ENCODE measurements around the gene SHC2.

GRCh38 chr19:419721-420515, 40.9 kb downstream of the SHC2 start:
- TF ChIP-seq MAX (IDR thresholded peaks at IDR 0.05; ENCODE audit: low read depth) (no peak), EP300 (IDR thresholded peaks at IDR 0.05; ENCODE audit: borderline replicate concordance in 1 of 2, low read depth in 1 of 2, low read length in 1 of 2) (no peak), POLR2AphosphoS5 (IDR thresholded peaks at IDR 0.05; ENCODE audit: low read depth, low read length) (no peak), GATA2 (CRISPR knock-in tag; IDR thresholded peaks at IDR 0.05) (no peak), CHD2 (IDR thresholded peaks at IDR 0.05; ENCODE audit: low read length, partially characterized antibody) (no peak), MXI1 (IDR thresholded peaks at IDR 0.05; ENCODE audit: low read depth, low read length) (no peak)
- TF ChIP-seq, protein P1, sequence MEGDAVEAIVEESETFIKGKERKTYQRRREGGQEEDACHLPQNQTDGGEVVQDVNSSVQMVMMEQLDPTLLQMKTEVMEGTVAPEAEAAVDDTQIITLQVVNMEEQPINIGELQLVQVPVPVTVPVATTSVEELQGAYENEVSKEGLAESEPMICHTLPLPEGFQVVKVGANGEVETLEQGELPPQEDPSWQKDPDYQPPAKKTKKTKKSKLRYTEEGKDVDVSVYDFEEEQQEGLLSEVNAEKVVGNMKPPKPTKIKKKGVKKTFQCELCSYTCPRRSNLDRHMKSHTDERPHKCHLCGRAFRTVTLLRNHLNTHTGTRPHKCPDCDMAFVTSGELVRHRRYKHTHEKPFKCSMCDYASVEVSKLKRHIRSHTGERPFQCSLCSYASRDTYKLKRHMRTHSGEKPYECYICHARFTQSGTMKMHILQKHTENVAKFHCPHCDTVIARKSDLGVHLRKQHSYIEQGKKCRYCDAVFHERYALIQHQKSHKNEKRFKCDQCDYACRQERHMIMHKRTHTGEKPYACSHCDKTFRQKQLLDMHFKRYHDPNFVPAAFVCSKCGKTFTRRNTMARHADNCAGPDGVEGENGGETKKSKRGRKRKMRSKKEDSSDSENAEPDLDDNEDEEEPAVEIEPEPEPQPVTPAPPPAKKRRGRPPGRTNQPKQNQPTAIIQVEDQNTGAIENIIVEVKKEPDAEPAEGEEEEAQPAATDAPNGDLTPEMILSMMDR (IDR thresholded peaks at IDR 0.05) = no peak
- TF ChIP-seq, protein P2, sequence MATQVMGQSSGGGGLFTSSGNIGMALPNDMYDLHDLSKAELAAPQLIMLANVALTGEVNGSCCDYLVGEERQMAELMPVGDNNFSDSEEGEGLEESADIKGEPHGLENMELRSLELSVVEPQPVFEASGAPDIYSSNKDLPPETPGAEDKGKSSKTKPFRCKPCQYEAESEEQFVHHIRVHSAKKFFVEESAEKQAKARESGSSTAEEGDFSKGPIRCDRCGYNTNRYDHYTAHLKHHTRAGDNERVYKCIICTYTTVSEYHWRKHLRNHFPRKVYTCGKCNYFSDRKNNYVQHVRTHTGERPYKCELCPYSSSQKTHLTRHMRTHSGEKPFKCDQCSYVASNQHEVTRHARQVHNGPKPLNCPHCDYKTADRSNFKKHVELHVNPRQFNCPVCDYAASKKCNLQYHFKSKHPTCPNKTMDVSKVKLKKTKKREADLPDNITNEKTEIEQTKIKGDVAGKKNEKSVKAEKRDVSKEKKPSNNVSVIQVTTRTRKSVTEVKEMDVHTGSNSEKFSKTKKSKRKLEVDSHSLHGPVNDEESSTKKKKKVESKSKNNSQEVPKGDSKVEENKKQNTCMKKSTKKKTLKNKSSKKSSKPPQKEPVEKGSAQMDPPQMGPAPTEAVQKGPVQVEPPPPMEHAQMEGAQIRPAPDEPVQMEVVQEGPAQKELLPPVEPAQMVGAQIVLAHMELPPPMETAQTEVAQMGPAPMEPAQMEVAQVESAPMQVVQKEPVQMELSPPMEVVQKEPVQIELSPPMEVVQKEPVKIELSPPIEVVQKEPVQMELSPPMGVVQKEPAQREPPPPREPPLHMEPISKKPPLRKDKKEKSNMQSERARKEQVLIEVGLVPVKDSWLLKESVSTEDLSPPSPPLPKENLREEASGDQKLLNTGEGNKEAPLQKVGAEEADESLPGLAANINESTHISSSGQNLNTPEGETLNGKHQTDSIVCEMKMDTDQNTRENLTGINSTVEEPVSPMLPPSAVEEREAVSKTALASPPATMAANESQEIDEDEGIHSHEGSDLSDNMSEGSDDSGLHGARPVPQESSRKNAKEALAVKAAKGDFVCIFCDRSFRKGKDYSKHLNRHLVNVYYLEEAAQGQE (IDR thresholded peaks at IDR 0.05; ENCODE audit: low read depth, low read length) = no peak
- TF ChIP-seq, protein P3, sequence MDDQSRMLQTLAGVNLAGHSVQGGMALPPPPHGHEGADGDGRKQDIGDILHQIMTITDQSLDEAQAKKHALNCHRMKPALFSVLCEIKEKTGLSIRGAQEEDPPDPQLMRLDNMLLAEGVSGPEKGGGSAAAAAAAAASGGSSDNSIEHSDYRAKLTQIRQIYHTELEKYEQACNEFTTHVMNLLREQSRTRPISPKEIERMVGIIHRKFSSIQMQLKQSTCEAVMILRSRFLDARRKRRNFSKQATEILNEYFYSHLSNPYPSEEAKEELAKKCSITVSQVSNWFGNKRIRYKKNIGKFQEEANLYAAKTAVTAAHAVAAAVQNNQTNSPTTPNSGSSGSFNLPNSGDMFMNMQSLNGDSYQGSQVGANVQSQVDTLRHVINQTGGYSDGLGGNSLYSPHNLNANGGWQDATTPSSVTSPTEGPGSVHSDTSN (IDR thresholded peaks at IDR 0.05) = no peak
